Measurements from ENCODE around the gene NEUROG2.

The NEUROG2 gene

GRCh38 chr4:112521123-112522023 is 5.4 kb upstream of the NEUROG2 start:
- no peak for DNase-seq (ENCODE audit: low read depth in 2 of 2)

GRCh38 chr4:112520598-112521122 is 4.7 kb upstream of the NEUROG2 start:
- DNase-seq (ENCODE audit: low read depth in 2 of 2), result no peak

- DNase-seq (ENCODE audit: low read depth in 2 of 2), result no peak
Observed at GRCh38 chr4:112519689-112520597, 4.0 kb upstream of the NEUROG2 start.

- DNase-seq (ENCODE audit: low read depth in 2 of 2), result no peak
Observed at GRCh38 chr4:112518675-112519074, 2.7 kb upstream of the NEUROG2 start.

- no peak for DNase-seq (ENCODE audit: low read depth in 2 of 2)
Observed at GRCh38 chr4:112517911-112518310, 1.9 kb upstream of the NEUROG2 start.

- no peak for DNase-seq (ENCODE audit: low read depth in 2 of 2)
Observed at GRCh38 chr4:112517067-112517634, 1.2 kb upstream of the NEUROG2 start.

- DNase-seq (ENCODE audit: low read depth in 2 of 2), result no peak
Observed at GRCh38 chr4:112516471-112517066, 589 bp upstream of the NEUROG2 start.

- DNase-seq (ENCODE audit: low read depth in 2 of 2), result no peak
Observed at GRCh38 chr4:112515198-112516065, 548 bp downstream of the NEUROG2 start.

GRCh38 chr4:112514647-112515197 is 1.3 kb downstream of the NEUROG2 start:
- no peak for DNase-seq (ENCODE audit: low read depth in 2 of 2)

GRCh38 chr4:112513971-112514646 is 1.9 kb downstream of the NEUROG2 start:
- no peak for DNase-seq (ENCODE audit: low read depth in 2 of 2)

GRCh38 chr4:112511803-112512118 is 4.2 kb downstream of the NEUROG2 start:
- no peak for DNase-seq (ENCODE audit: low read depth in 2 of 2)

GRCh38 chr4:112511093-112511802 is 4.7 kb downstream of the NEUROG2 start:
- no peak for DNase-seq (ENCODE audit: low read depth in 2 of 2)

GRCh38 chr4:112510291-112511092 is 5.5 kb downstream of the NEUROG2 start:
- no peak for DNase-seq (ENCODE audit: low read depth in 2 of 2)

- DNase-seq (ENCODE audit: low read depth in 2 of 2), result no peak
Observed at GRCh38 chr4:112509243-112510141, 6.5 kb downstream of the NEUROG2 start.

GRCh38 chr4:112508356-112508755 is 7.6 kb downstream of the NEUROG2 start:
- no peak for DNase-seq (ENCODE audit: low read depth in 2 of 2)

GRCh38 chr4:112504807-112505206 is 11.2 kb downstream of the NEUROG2 start:
- DNase-seq (ENCODE audit: low read depth in 2 of 2), result no peak

- no peak for DNase-seq (ENCODE audit: low read depth in 2 of 2)
Observed at GRCh38 chr4:112502871-112503270, 13.1 kb downstream of the NEUROG2 start.
